B cell (primary cell): ENCODE measurements around the gene SERTM2. TPM values are rescaled to one million over a fixed set of nuclear protein-coding genes. Genes with fewer than 3 reads are reported as not detected.

Experiments used
- ATAC-seq: fragments of 200-7000 bp; cut with Tn5 transposase; one replicate; pipeline ENCODE4 v1.10.0; 2021; ENCODE audit warnings: low read depth, mild to moderate bottlenecking, moderate number of reproducible peaks, moderate library complexity
- CTCF ChIA-PET: fragments of 350-600 bp; sonication (Branson Sonifier 250); formaldehyde crosslinking; loops from one replicate; lab custom pipeline; 2021; ENCODE audit warnings: antibody characterized with exemption, inconsistent platforms; lab: Charles Lee
- POLR2A ChIA-PET: fragments of 350-600 bp; sonication (Branson Sonifier 250); formaldehyde crosslinking; loops from one replicate; lab custom pipeline; 2021; ENCODE audit warnings: antibody characterized with exemption; lab: Charles Lee
- DNase-seq: peaks from one replicate; pipeline ENCODE4 v3.0.0; 2013
- H2AFZ ChIP-seq: 2 replicates; pipeline ENCODE4 v1.6.1; 2012; ENCODE audit warnings: mild to moderate bottlenecking, low read depth, low read length; ENCODE audit not compliant: insufficient read depth, poor library complexity, severe bottlenecking
- H3K27ac ChIP-seq, 2 donors: 1 replicate in 1 of 2; 2 replicates in 1 of 2; pipeline ENCODE4 v1.5.1; 2012 to 2013; ENCODE audit warnings: low read length in 2 of 2, mild to moderate bottlenecking in 2 of 2, moderate library complexity in 1 of 2
- H3K27me3 ChIP-seq, 4 experiments: fragments of 200-600 bp in 1 of 4; sonication (generic) in 1 of 4; replicated peaks in 1 of 4; 1 replicate in 2 of 4; 2 replicates in 2 of 4; pipeline versions ENCODE4 v1.6.1 to v1.7.0; 2013 to 2016; ENCODE audit warnings: low read length in 3 of 4, mild to moderate bottlenecking in 2 of 4, mixed read lengths in 1 of 4, moderate library complexity in 1 of 4; ENCODE audit not compliant: insufficient read depth in 4 of 4, control insufficient read depth in 3 of 4; ENCODE audit errors: control extremely low read depth in 1 of 4
- H3K36me3 ChIP-seq, 2 experiments: replicated peaks in 1 of 2; 1 replicate in 1 of 2; 2 replicates in 1 of 2; pipeline versions ENCODE4 v1.6.1 to v1.7.1; 2013; ENCODE audit warnings: low read length in 1 of 2; ENCODE audit not compliant: insufficient read depth in 2 of 2, control insufficient read depth in 1 of 2; ENCODE audit errors: control extremely low read depth in 1 of 2, extremely low read depth in 1 of 2
- H3K4me1 ChIP-seq, 2 donors: fragments of 200-600 bp in 1 of 2; sonication (generic) in 1 of 2; 1 replicate in 1 of 2; 2 replicates in 1 of 2; pipeline versions ENCODE4 v1.5.1 to v1.6.1; 2013 to 2017; ENCODE audit warnings: low read length in 2 of 2; ENCODE audit not compliant: control insufficient read depth in 2 of 2, insufficient read depth in 2 of 2
- H3K4me2 ChIP-seq: replicated peaks from 2 replicates; pipeline ENCODE3; 2012; ENCODE audit warnings: mild to moderate bottlenecking, low read depth, low read length; ENCODE audit not compliant: poor library complexity, severe bottlenecking
- H3K4me3 ChIP-seq, 5 experiments: fragments of 200-600 bp in 1 of 5; sonication (generic) in 1 of 5; 1 replicate in 3 of 5; 2 replicates in 2 of 5; pipeline versions ENCODE4 v1.5.1 to v1.7.0; 2011 to 2016; ENCODE audit warnings: low read length in 4 of 5, mild to moderate bottlenecking in 4 of 5, low read depth in 2 of 5, control low read depth in 1 of 5, moderate library complexity in 1 of 5; ENCODE audit not compliant: insufficient read depth in 1 of 5; ENCODE audit errors: control extremely low read depth in 1 of 5, extremely low read depth in 1 of 5
- H3K79me2 ChIP-seq: fragments of 200-600 bp; sonication (generic); one replicate; pipeline ENCODE4 v1.6.0; 2016; ENCODE audit warnings: low read length; ENCODE audit not compliant: control insufficient read depth, insufficient read depth
- H3K9ac ChIP-seq: fragments of 200-600 bp; sonication (generic); 2 replicates; pipeline ENCODE4 v1.6.1; 2017; ENCODE audit warnings: mild to moderate bottlenecking, low read length, moderate library complexity
- H3K9me3 ChIP-seq, 3 donors: one replicate each; pipeline versions ENCODE4 v1.6.1 to v1.7.1; 2013; ENCODE audit warnings: low read length in 2 of 3; ENCODE audit not compliant: control insufficient read depth in 2 of 3, insufficient read depth in 1 of 3; ENCODE audit errors: control extremely low read depth in 1 of 3
- H4K20me1 ChIP-seq: 2 replicates; pipeline ENCODE4 v1.6.0; 2012; ENCODE audit warnings: mild to moderate bottlenecking, low read length; ENCODE audit not compliant: insufficient read depth, control insufficient read depth, poor library complexity, severe bottlenecking
- H3K27ac Mint-ChIP-seq: one replicate; pipeline ENCODE4 v1.8.0; 2021; ENCODE audit warnings: mixed read lengths
- H3K27me3 Mint-ChIP-seq: one replicate; pipeline ENCODE4 v1.8.0; 2021; ENCODE audit warnings: mixed read lengths
- H3K4me1 Mint-ChIP-seq: one replicate; pipeline ENCODE4 v1.8.0; 2021; ENCODE audit warnings: mixed read lengths
- H3K4me3 Mint-ChIP-seq: one replicate; pipeline ENCODE4 v1.8.0; 2021; ENCODE audit warnings: mixed read lengths
- H3K9me3 Mint-ChIP-seq: one replicate; pipeline ENCODE4 v1.8.0; 2022; ENCODE audit warnings: mixed read lengths; ENCODE audit not compliant: insufficient read depth
- CTCF ChIP-seq: fragments of 200-600 bp; IDR thresholded peaks from one replicate; pipeline ENCODE4 v1.8.0; 2022; ENCODE audit warnings: antibody characterized with exemption, mild to moderate bottlenecking
- EZH2 ChIP-seq: IDR thresholded peaks from 2 replicates; pipeline ENCODE4 v1.6.1; 2012; ENCODE audit warnings: borderline replicate concordance, low read depth, mild to moderate bottlenecking, moderate library complexity, low read length; ENCODE audit not compliant: insufficient read depth, poor library complexity, severe bottlenecking
- WGBS: methylation state at CpG from one replicate; pipeline ENCODE4 v1.1.5; 2013; ENCODE audit warnings: missing lambda C conversion rate; ENCODE audit not compliant: insufficient coverage; 5-methylcytosine and 5-hydroxymethylcytosine counted together
- intact Hi-C: fragments of 100-400 bp; cut with micrococcal nuclease; formaldehyde crosslinking; loops from one replicate; pipeline ENCODE4 v1.10.0; 2022
- polyA plus RNA-seq: library from polyadenylated mRNA; depleted of rRNA; stranded (reverse); fragments of >200 nt; gene quantifications from 2 replicates; pipeline ENCODE4 v1.2.3, GENCODE V29; 2012
- total RNA-seq, 2 donors: library from RNA; stranded (reverse); fragments of 120-200 nt in 1 of 2; gene quantifications; 1 replicate in 1 of 2; 2 replicates in 1 of 2; pipeline versions ENCODE4 v1.2.3 to v1.2.4, GENCODE V29; 2013 to 2022

Gene SERTM2
- total and polyA plus RNA-seq, 2 donors (not counting 1 experiment from before 2014, with no cell fraction given), result not detected

- Histone ChIP-seq H3K27ac (no peak overlapping the region), H3K27me3 (peaks cover 0 to 4% (median 0%) of the 10 kb centered on the region in 4 experiments), H2AFZ (no peak overlapping the region), H4K20me1 (no peaks in the 10 kb centered on the region), H3K4me2 (no peak overlapping the region), H3K4me1 (no peaks in the 10 kb centered on the region), H3K9ac (no peak overlapping the region), H3K36me3 (no peaks in the 10 kb centered on the region), H3K79me2 (no peaks in the 10 kb centered on the region), H3K4me3 (no peak overlapping the region), H3K9me3 (no peaks in the 10 kb centered on the region)
- POLR2A ChIA-PET, result no interaction called here
- no peak for ATAC-seq
- DNase-seq, result no peak
- Mint-ChIP-seq H3K9me3 (no peaks in the 10 kb centered on the region), H3K4me3 (no peak overlapping the region), H3K4me1 (no peaks in the 10 kb centered on the region), H3K27ac (no peak overlapping the region), H3K27me3 (no peaks in the 10 kb centered on the region)
- CTCF ChIA-PET, result no interaction called here
- intact Hi-C loops, result no loop called here
- WGBS, result no CpG with 5 or more reads among the region's 2 CpGs
- TF ChIP-seq CTCF (no peak), EZH2 (no peak)
Measured at GRCh38 chrX:111503485-111503993, 7.9 kb upstream of the SERTM2 start.

- H4K20me1 ChIP-seq, result no peaks in the 10 kb centered on the region
- no peaks in the 10 kb centered on the region for H3K9me3 Mint-ChIP-seq
- no peak overlapping the region for H3K4me3 Mint-ChIP-seq
- no peak overlapping the region for H3K4me3 ChIP-seq
- peaks cover 0 to 4% (median 0%) of the 10 kb centered on the region in 4 experiments for H3K27me3 ChIP-seq
- H3K27me3 Mint-ChIP-seq, result no peaks in the 10 kb centered on the region
- intact Hi-C loops, result no loop called here
- ATAC-seq (no peak), DNase-seq (no peak)
- H3K4me1 ChIP-seq, result no peaks in the 10 kb centered on the region
- no peaks in the 10 kb centered on the region for H3K36me3 ChIP-seq
- no peak overlapping the region for H3K9ac ChIP-seq
- no peak overlapping the region for H3K27ac Mint-ChIP-seq
- no peak overlapping the region for H3K4me2 ChIP-seq
- H3K9me3 ChIP-seq, result no peaks in the 10 kb centered on the region
- no peaks in the 10 kb centered on the region for H3K4me1 Mint-ChIP-seq
- CTCF ChIA-PET, result no interaction called here
- POLR2A ChIA-PET, result no interaction called here
- no peak overlapping the region for H2AFZ ChIP-seq
- no peak for TF ChIP-seq EZH2
- no peak for TF ChIP-seq CTCF
- WGBS, result 27% methylated on average over 2 of the region's 6 CpGs
- no peaks in the 10 kb centered on the region for H3K79me2 ChIP-seq
- no peak overlapping the region for H3K27ac ChIP-seq
Measured at GRCh38 chrX:111504941-111505340, 6.5 kb upstream of the SERTM2 start.
